ENCODE measurements around the gene ADGRF3. TPM values are rescaled to one million over a fixed set of nuclear protein-coding genes. Genes with fewer than 3 reads are reported as not detected.

The ADGRF3 gene
- total RNA-seq, 1 experiment from 2014 or later, result not detected

- Histone ChIP-seq H3K9me3 (ENCODE audit: control insufficient read depth in 1 of 2, insufficient read depth in 1 of 2, low read depth in 1 of 2, low read length in 2 of 2) (no peaks in the 10 kb centered on the region), H2AFZ (ENCODE audit: low read depth, low read length, poor library complexity, severe bottlenecking) (no peak overlapping the region), H3K4me2 (ENCODE audit: low read length) (no peak overlapping the region), H3K9me2 (ENCODE audit: insufficient read depth) (no peaks in the 10 kb centered on the region), H3K79me2 (ENCODE audit: insufficient read depth, low read length) (no peaks in the 10 kb centered on the region), H3K27me3 (ENCODE audit: insufficient read depth, low read length) (peaks cover 3% of the 10 kb centered on the region; the same call in 1 of the 2 replicates), H3K36me3 (ENCODE audit: control insufficient read depth in 1 of 2, insufficient read depth in 2 of 2, low read length in 2 of 2) (no peaks in the 10 kb centered on the region), H3K27ac (ENCODE audit: low read depth, low read length) (no peak overlapping the region), H3K4me1 (ENCODE audit: control insufficient read depth in 1 of 2, insufficient read depth in 2 of 2, low read length in 2 of 2) (no peaks in the 10 kb centered on the region), H4K20me1 (ENCODE audit: insufficient read depth) (no peaks in the 10 kb centered on the region), H3K9ac (ENCODE audit: low read length) (no peak overlapping the region), H3K4me3 (replicated peaks in 1 of 2; ENCODE audit: low read depth in 1 of 2, low read length in 2 of 2) (no peak overlapping the region)
- CTCF ChIA-PET, result interaction anchor here (0.8 to 1.8 kb wide), 3 partner anchors 10 to 150 kb away, joined by 3 to 6 read pairs (median 5); no protein-coding TSS in a partner anchor
- BruUV-seq (replicated peaks), result no TSS peak
- TF ChIP-seq ZFX (IDR thresholded peaks at IDR 0.05), result no peak
- no peak for TF ChIP-seq ATF3 (IDR thresholded peaks at IDR 0.05)
- no peak for TF ChIP-seq JUND (IDR thresholded peaks at IDR 0.05)
- DNase-seq (ENCODE audit: low read depth, low spot score) (no peak), ATAC-seq (no peak)
- POLR2A ChIA-PET, result no interaction called here
- intact Hi-C loops (cut with micrococcal nuclease), result loop anchor here (1.0 kb wide), 1 partner anchor 152 kb away; no protein-coding TSS in a partner anchor
- RAD21 ChIA-PET (ENCODE audit: low non-redundant PET in 1 of 2, low total read pairs in 2 of 2, uncharacterized antibody in 2 of 2, unreplicated experiment in 2 of 2), result interaction anchor here in 1 of 2 experiments (1.3 kb wide), 1 partner anchor 151 kb away, joined by 5 read pairs; no protein-coding TSS in a partner anchor
These were observed 29.7 kb downstream of the ADGRF3 start for GRCh38 chr2:26316845-26317244.

- ChIA-PET CTCF (interaction anchor here (0.8 to 1.8 kb wide), 5 partner anchors 9 to 246 kb away, joined by 3 to 9 read pairs (median 5); no protein-coding TSS in a partner anchor), RAD21 (ENCODE audit: low non-redundant PET in 1 of 2, low total read pairs in 2 of 2, uncharacterized antibody in 2 of 2, unreplicated experiment in 2 of 2) (interaction anchor here in 1 of 2 experiments (1.3 kb wide), 1 partner anchor 151 kb away, joined by 5 read pairs; no protein-coding TSS in a partner anchor), POLR2A (interaction anchor here (1.5 kb wide), 1 partner anchor 29 kb away, joined by 7 read pairs; the partner anchor contains the start of gene SELENOI)
- Histone ChIP-seq H3K36me3 (ENCODE audit: control insufficient read depth in 1 of 2, insufficient read depth in 2 of 2, low read length in 2 of 2) (no peaks in the 10 kb centered on the region), H4K20me1 (ENCODE audit: insufficient read depth) (no peaks in the 10 kb centered on the region), H3K4me1 (ENCODE audit: control insufficient read depth in 1 of 2, insufficient read depth in 2 of 2, low read length in 2 of 2) (no peaks in the 10 kb centered on the region), H3K9ac (ENCODE audit: low read length) (no peak overlapping the region), H3K4me3 (replicated peaks in 1 of 2; ENCODE audit: low read depth in 1 of 2, low read length in 2 of 2) (no peak overlapping the region), H2AFZ (ENCODE audit: low read depth, low read length, poor library complexity, severe bottlenecking) (no peak overlapping the region), H3K9me2 (ENCODE audit: insufficient read depth) (no peaks in the 10 kb centered on the region), H3K27me3 (ENCODE audit: insufficient read depth, low read length) (peaks cover 3% of the 10 kb centered on the region; the same call in 1 of the 2 replicates), H3K79me2 (ENCODE audit: insufficient read depth, low read length) (no peaks in the 10 kb centered on the region), H3K9me3 (ENCODE audit: control insufficient read depth in 1 of 2, insufficient read depth in 1 of 2, low read depth in 1 of 2, low read length in 2 of 2) (no peaks in the 10 kb centered on the region), H3K27ac (ENCODE audit: low read depth, low read length) (no peak overlapping the region), H3K4me2 (ENCODE audit: low read length) (no peak overlapping the region)
- intact Hi-C loops (cut with micrococcal nuclease), result loop anchor here (1.0 kb wide), 1 partner anchor 153 kb away; no protein-coding TSS in a partner anchor
- TF ChIP-seq CTCF (IDR thresholded peaks at IDR 0.05 in 2 of 3, conservative IDR thresholded peaks at IDR 0.05 in 1 of 3; ENCODE audit: borderline replicate concordance in 1 of 3, insufficient read depth in 1 of 3, low read depth in 2 of 3, low read length in 2 of 3) (peak; percentile 49 to 79 (median 49)), ZNF274 (IDR thresholded peaks at IDR 0.05; ENCODE audit: low read depth, low read length) (no peak), RAD21 (IDR thresholded peaks at IDR 0.05; ENCODE audit: low read depth) (peak; percentile 75), SRF (IDR thresholded peaks at IDR 0.05; ENCODE audit: low read depth) (no peak), TCF7L2 (IDR thresholded peaks at IDR 0.05; ENCODE audit: borderline replicate concordance, extremely low read depth, insufficient read depth, insufficient read length) (no peak), SIN3A (IDR thresholded peaks at IDR 0.05; ENCODE audit: low read depth) (no peak)
- no TSS peak for BruUV-seq (replicated peaks)
- peak; percentile 15 for DNase-seq (ENCODE audit: low read depth, low spot score)
- peak; percentile 77 for ATAC-seq
These were observed 30.5 kb downstream of the ADGRF3 start for GRCh38 chr2:26316041-26316440.
